ENCODE measurements around the gene QRFPR.
"Not testable (repeated sequence)": the region's sequence is repeated elsewhere in the genome, so short reads cannot be mapped to it uniquely, and the experiment has no call there.

- not testable (repeated sequence) for TF ChIP-seq POLR2A (IDR thresholded peaks at IDR 0.05); POLR2AphosphoS5 (IDR thresholded peaks at IDR 0.05; ENCODE audit: insufficient read depth in 1 of 2, low read depth in 1 of 2)
- TF ChIP-seq, protein P1, sequence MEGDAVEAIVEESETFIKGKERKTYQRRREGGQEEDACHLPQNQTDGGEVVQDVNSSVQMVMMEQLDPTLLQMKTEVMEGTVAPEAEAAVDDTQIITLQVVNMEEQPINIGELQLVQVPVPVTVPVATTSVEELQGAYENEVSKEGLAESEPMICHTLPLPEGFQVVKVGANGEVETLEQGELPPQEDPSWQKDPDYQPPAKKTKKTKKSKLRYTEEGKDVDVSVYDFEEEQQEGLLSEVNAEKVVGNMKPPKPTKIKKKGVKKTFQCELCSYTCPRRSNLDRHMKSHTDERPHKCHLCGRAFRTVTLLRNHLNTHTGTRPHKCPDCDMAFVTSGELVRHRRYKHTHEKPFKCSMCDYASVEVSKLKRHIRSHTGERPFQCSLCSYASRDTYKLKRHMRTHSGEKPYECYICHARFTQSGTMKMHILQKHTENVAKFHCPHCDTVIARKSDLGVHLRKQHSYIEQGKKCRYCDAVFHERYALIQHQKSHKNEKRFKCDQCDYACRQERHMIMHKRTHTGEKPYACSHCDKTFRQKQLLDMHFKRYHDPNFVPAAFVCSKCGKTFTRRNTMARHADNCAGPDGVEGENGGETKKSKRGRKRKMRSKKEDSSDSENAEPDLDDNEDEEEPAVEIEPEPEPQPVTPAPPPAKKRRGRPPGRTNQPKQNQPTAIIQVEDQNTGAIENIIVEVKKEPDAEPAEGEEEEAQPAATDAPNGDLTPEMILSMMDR (IDR thresholded peaks at IDR 0.05), result not testable (repeated sequence)
Measured at GRCh38 chr4:121408567-121408966, 27.7 kb upstream of the QRFPR start.

All from vagina (tissue), 2 donors.